KMS-11 (cell line): Measurements from ENCODE around the gene DHODH.
"Not testable (repeated sequence)": the region's sequence is repeated elsewhere in the genome, so short reads cannot be mapped to it uniquely, and the experiment has no call there.

ENCODE experiments used
- H2AFZ ChIP-seq: fragments of 200-600 bp; sonication (generic); 2 replicates; pipeline ENCODE4 v1.6.1; 2016; ENCODE audit warnings: antibody characterized with exemption, mixed run types, low read depth
- H3K27ac ChIP-seq: fragments of 200-600 bp; sonication (generic); 2 replicates; pipeline ENCODE4 v1.6.1; 2016; ENCODE audit warnings: mild to moderate bottlenecking, mixed run types
- H3K27me3 ChIP-seq: fragments of 200-600 bp; sonication (generic); 2 replicates; pipeline ENCODE4 v1.6.1; 2017; ENCODE audit warnings: mild to moderate bottlenecking, low read depth, mixed run types, moderate library complexity; ENCODE audit not compliant: insufficient read depth
- H3K36me3 ChIP-seq: fragments of 200-600 bp; sonication (generic); 2 replicates; pipeline ENCODE4 v1.6.1; 2017; ENCODE audit warnings: mild to moderate bottlenecking, mixed run types; ENCODE audit not compliant: insufficient read depth
- H3K4me1 ChIP-seq: fragments of 200-600 bp; sonication (generic); 2 replicates; pipeline ENCODE4 v1.6.1; 2016; ENCODE audit warnings: mild to moderate bottlenecking, low read depth, mixed run types; ENCODE audit not compliant: poor library complexity, severe bottlenecking
- H3K4me2 ChIP-seq: fragments of 200-600 bp; sonication (generic); 2 replicates; pipeline ENCODE4 v1.7.0; 2016; ENCODE audit warnings: mild to moderate bottlenecking, mixed run types
- H3K4me3 ChIP-seq: fragments of 200-600 bp; sonication (generic); IDR thresholded peaks from 2 replicates; pipeline ENCODE4 v1.6.1; 2017; ENCODE audit warnings: low read depth, low read length, mixed read lengths; ENCODE audit not compliant: insufficient read depth
- H3K79me2 ChIP-seq: fragments of 200-600 bp; sonication (generic); 2 replicates; pipeline ENCODE4 v1.6.1; 2016; ENCODE audit warnings: low read depth, mixed run types; ENCODE audit not compliant: insufficient read depth
- H3K9ac ChIP-seq: fragments of 200-600 bp; sonication (generic); 2 replicates; pipeline ENCODE4 v1.6.1; 2016; ENCODE audit warnings: mild to moderate bottlenecking, mixed run types
- H4K20me1 ChIP-seq: fragments of 200-600 bp; sonication (generic); 2 replicates; pipeline ENCODE4 v1.6.1; 2016; ENCODE audit warnings: mild to moderate bottlenecking, mixed run types; ENCODE audit not compliant: insufficient read depth
- TF ChIP-seq, protein P1 (sequence below): fragments of 200-600 bp; sonication (generic); conservative IDR thresholded peaks from 2 replicates; pipeline ENCODE4 v1.6.1; 2017; ENCODE audit warnings: low read depth, mild to moderate bottlenecking, antibody characterized with exemption, low read length, moderate library complexity, mixed read lengths

DHODH gene

DNA sequence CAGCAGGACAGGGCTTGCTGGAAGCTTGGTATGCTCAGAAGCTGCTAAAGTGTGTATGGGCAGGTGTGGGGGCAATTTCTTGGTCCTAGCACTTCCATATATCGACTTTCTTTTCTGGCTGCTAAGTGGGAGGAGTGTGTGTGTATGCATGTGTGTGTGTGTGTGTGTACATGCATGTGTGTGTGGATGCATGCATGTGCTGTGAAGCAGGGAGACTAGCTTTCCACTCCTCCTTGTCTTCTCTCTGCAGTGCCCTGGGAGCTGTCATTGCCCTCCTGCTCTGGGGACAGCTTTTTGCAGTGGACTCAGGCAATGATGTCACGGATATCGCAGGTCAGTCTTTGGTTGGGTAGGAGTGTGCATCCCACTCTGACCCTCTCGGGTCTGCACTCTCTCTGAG is 47.4 kb downstream of the DHODH start:
- no peak overlapping the region for H3K4me2 ChIP-seq
- no peak overlapping the region for H3K27ac ChIP-seq
- TF ChIP-seq, protein P1, sequence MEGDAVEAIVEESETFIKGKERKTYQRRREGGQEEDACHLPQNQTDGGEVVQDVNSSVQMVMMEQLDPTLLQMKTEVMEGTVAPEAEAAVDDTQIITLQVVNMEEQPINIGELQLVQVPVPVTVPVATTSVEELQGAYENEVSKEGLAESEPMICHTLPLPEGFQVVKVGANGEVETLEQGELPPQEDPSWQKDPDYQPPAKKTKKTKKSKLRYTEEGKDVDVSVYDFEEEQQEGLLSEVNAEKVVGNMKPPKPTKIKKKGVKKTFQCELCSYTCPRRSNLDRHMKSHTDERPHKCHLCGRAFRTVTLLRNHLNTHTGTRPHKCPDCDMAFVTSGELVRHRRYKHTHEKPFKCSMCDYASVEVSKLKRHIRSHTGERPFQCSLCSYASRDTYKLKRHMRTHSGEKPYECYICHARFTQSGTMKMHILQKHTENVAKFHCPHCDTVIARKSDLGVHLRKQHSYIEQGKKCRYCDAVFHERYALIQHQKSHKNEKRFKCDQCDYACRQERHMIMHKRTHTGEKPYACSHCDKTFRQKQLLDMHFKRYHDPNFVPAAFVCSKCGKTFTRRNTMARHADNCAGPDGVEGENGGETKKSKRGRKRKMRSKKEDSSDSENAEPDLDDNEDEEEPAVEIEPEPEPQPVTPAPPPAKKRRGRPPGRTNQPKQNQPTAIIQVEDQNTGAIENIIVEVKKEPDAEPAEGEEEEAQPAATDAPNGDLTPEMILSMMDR: no peak

DNA sequence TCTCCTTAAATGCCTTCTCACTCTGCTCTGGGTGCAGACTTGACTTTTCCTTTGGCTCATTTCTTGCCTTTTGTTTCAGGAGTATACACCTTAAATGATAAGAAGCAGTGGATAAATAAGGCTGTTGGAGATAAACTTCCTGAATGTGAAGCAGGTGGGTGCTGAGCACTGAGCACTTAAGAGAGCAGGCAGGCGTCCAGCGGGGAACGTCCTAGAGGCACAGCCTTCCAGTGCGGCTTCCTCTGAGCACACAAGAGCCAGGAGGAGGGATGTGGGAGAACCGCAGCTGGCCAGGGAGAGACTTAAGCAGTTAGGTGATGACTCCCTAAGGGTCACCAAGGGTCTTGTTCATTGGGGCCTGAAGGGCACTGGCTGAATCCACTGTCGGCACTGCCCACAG is 48.8 kb downstream of the DHODH start:
- not testable (repeated sequence) for H3K9ac ChIP-seq, H2AFZ ChIP-seq

More for the DNA sequence above, 47.4 kb downstream of the DHODH start:
- no peaks in the 10 kb centered on the region for H4K20me1 ChIP-seq
- no peaks in the 10 kb centered on the region for H3K79me2 ChIP-seq
- H2AFZ ChIP-seq: no peak overlapping the region
- H3K4me3 ChIP-seq: no peak overlapping the region
- no peak overlapping the region for H3K9ac ChIP-seq
- H3K27me3 ChIP-seq: no peaks in the 10 kb centered on the region
- no peaks in the 10 kb centered on the region for H3K36me3 ChIP-seq
- H3K4me1 ChIP-seq: no peaks in the 10 kb centered on the region

DNA sequence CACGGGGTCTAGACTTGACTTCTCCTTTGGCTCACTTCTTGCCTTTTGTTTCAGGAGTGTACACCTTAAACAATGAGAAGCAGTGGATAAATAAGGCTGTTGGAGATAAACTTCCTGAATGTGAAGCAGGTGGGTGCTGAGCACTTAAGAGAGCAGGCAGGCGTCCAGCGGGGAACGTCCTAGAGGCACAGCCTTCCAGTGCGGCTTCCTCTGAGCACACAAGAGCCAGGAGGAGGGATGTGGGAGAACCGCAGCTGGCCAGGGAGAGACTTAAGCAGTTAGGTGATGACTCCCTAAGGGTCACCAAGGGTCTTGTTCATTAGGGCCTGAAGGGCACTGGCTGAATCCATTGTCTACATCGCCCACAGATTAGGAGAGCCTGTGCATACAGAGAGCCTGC is 50.5 kb downstream of the DHODH start:
- H3K9ac ChIP-seq, H3K36me3 ChIP-seq, H3K27ac ChIP-seq, H3K79me2 ChIP-seq, H3K4me3 ChIP-seq, H3K27me3 ChIP-seq, H3K4me2 ChIP-seq, H4K20me1 ChIP-seq, H3K4me1 ChIP-seq, H2AFZ ChIP-seq: not testable (repeated sequence)

More for the DNA sequence above, 48.8 kb downstream of the DHODH start:
- H3K27me3 ChIP-seq, H3K36me3 ChIP-seq, H3K4me1 ChIP-seq, H3K4me2 ChIP-seq, H4K20me1 ChIP-seq, H3K4me3 ChIP-seq, H3K27ac ChIP-seq, H3K79me2 ChIP-seq: not testable (repeated sequence)

DNA sequence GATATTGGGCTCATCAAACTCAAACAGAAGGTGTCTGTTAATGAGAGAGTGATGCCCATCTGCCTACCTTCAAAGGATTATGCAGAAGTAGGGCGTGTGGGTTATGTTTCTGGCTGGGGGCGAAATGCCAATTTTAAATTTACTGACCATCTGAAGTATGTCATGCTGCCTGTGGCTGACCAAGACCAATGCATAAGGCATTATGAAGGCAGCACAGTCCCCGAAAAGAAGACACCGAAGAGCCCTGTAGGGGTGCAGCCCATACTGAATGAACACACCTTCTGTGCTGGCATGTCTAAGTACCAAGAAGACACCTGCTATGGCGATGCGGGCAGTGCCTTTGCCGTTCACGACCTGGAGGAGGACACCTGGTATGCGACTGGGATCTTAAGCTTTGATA is 51.9 kb downstream of the DHODH start:
- Histone ChIP-seq H3K9ac (no peak overlapping the region), H3K4me3 (no peak overlapping the region), H3K4me1 (no peaks in the 10 kb centered on the region), H2AFZ (no peak overlapping the region), H3K4me2 (no peak overlapping the region), H3K27me3 (no peaks in the 10 kb centered on the region), H3K27ac (no peak overlapping the region), H4K20me1 (no peaks in the 10 kb centered on the region), H3K36me3 (no peaks in the 10 kb centered on the region), H3K79me2 (no peaks in the 10 kb centered on the region)
- TF ChIP-seq, protein P1: no peak

DNA sequence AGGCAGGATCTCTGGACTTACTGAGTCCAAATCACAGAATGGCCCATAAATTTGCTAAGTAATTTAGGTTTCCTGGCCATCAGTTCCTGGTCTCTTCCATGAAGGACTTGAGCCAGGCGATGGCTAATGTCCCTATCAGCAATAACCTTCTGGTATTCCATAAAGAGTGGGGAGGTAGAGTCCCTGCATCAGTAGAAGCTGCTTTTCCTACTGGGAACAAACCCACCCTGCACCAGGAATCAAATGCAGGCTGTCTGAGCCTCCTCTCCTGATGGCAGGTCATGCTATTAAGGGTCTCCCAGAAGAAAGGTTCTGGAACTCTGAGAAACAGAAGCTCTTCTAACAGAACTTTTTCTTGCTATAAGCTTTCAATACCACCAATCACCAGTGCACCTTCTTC is 53.0 kb downstream of the DHODH start:
- TF ChIP-seq, protein P1: no peak
- H3K4me3 ChIP-seq: no peak overlapping the region
- H3K79me2 ChIP-seq: no peaks in the 10 kb centered on the region
- no peak overlapping the region for H3K4me2 ChIP-seq
- H3K9ac ChIP-seq: no peak overlapping the region
- H3K4me1 ChIP-seq: no peaks in the 10 kb centered on the region
- H2AFZ ChIP-seq: no peak overlapping the region
- H3K36me3 ChIP-seq: no peaks in the 10 kb centered on the region
- no peaks in the 10 kb centered on the region for H4K20me1 ChIP-seq
- no peak overlapping the region for H3K27ac ChIP-seq
- no peaks in the 10 kb centered on the region for H3K27me3 ChIP-seq
